ENCODE results near the gene FCGBP. TPM values are rescaled to one million over a fixed set of nuclear protein-coding genes. Genes with fewer than 3 reads are reported as not detected.
"Not testable (repeated sequence)": the region's sequence is repeated elsewhere in the genome, so short reads cannot be mapped to it uniquely, and the experiment has no call there.

Gene FCGBP
- polyA plus RNA-seq, 1 donor (not counting 4 experiments of a cell fraction or from before 2014, with no cell fraction given): 0.10 TPM

DNA sequence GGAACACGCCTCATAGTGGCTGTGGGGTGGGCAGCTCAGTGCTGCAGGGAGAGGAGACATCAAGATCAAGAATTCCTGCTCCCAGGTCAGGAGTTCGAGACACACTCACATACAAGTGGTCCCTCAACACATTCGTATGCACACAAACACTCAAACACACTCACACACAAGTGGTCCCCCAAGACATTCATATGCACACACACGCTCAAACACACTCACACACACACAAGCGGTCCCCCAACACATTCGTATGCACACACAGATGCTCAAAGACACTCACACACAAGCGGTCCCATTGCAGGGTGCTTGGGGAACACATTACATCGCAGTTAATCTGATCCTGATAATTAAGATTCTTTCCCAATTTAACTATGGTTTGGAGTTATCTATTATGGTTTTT lies 28.2 kb downstream of the FCGBP start:
- no peak overlapping the region for H3K9ac ChIP-seq (ENCODE audit: control insufficient read depth, extremely low read depth, insufficient read depth, low read length)
- dilution Hi-C loops (cut with MboI; ENCODE audit: extremely low pct_ligation_motif_present, low sequenced_read_pairs): no loop called here
- no peaks in the 10 kb centered on the region for H3K79me2 ChIP-seq (ENCODE audit: control insufficient read depth, insufficient read depth, low read length)
- no peak overlapping the region for H3K4me2 ChIP-seq (ENCODE audit: control insufficient read depth, extremely low read depth, insufficient read depth, low read depth, low read length)
- no peak for FAIRE-seq
- no peak for DNase-seq (ENCODE audit: low read depth, low spot score)
- TF ChIP-seq EZH2 (IDR thresholded peaks at IDR 0.05; ENCODE audit: low read length): no peak
- TF ChIP-seq CTCF (optimal IDR thresholded peaks at IDR 0.05 in 1 of 3, IDR thresholded peaks at IDR 0.05 in 1 of 3, conservative IDR thresholded peaks at IDR 0.05 in 1 of 3; ENCODE audit: extremely low read depth in 1 of 3, insufficient read depth in 2 of 3, low read length in 3 of 3): no peak
- H3K9me3 ChIP-seq (ENCODE audit: control insufficient read depth, low read depth, low read length): no peaks in the 10 kb centered on the region
- H2AFZ ChIP-seq (ENCODE audit: control insufficient read depth, low read length): no peak overlapping the region
- H3K27me3 ChIP-seq (ENCODE audit: control insufficient read depth, extremely low read depth, insufficient read depth, low read length): no peaks in the 10 kb centered on the region
- H3K4me1 ChIP-seq (ENCODE audit: control insufficient read depth, extremely low read depth, insufficient read depth, low read length): no peaks in the 10 kb centered on the region
- no peak overlapping the region for H3K27ac ChIP-seq (ENCODE audit: control insufficient read depth, insufficient read depth, low read length)
- no peaks in the 10 kb centered on the region for H3K36me3 ChIP-seq (ENCODE audit: control insufficient read depth in 2 of 2, extremely low read depth in 1 of 2, insufficient read depth in 2 of 2, low read length in 2 of 2)
- H3K9me1 ChIP-seq (ENCODE audit: control insufficient read depth, extremely low read depth, insufficient read depth, low read length): no peaks in the 10 kb centered on the region
- no peaks in the 10 kb centered on the region for H4K20me1 ChIP-seq (ENCODE audit: control insufficient read depth, extremely low read depth, insufficient read depth, low read length)
- H3K4me3 ChIP-seq (ENCODE audit: control insufficient read depth in 2 of 3, extremely low read depth in 1 of 3, insufficient read depth in 2 of 3, low read depth in 1 of 3, low read length in 3 of 3): no peak overlapping the region

DNA sequence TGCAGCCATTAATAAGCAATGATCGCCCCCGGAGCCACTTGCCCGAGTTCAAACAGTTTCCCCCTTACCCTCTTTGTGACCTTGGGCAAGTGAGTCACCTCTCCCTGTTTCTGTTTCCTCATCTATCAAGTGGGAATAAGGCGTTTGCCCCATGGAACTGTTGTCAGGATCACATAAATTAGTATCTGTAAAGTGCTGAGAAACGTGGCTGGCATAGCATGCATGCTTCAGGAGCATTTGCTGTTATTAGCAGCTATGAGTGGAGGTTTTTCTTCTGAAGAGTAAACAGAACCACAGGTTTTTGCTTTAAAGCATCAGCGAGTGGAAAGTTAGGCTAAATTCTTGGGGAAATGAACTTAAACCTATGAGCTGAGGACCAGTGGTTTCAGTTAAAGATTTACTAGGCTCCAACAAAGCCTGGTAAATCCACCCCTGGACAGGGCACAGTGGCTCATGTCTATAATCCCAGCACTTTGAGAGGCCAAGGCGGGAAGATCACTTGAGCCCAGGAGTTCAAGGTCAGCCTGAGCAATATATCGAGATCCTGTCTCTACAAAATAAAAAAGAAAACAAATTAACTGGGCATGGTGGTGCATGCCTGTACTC lies 30.8 kb downstream of the FCGBP start:
- H3K4me2 ChIP-seq (ENCODE audit: control insufficient read depth, extremely low read depth, insufficient read depth, low read depth, low read length); H3K36me3 ChIP-seq (ENCODE audit: control insufficient read depth in 2 of 2, extremely low read depth in 1 of 2, insufficient read depth in 2 of 2, low read length in 2 of 2); dilution Hi-C loops (cut with MboI; ENCODE audit: extremely low pct_ligation_motif_present, low sequenced_read_pairs); H3K4me3 ChIP-seq (ENCODE audit: control insufficient read depth in 2 of 3, extremely low read depth in 1 of 3, insufficient read depth in 2 of 3, low read depth in 1 of 3, low read length in 3 of 3); DNase-seq (ENCODE audit: low read depth, low spot score); H3K27me3 ChIP-seq (ENCODE audit: control insufficient read depth, extremely low read depth, insufficient read depth, low read length); FAIRE-seq; H3K4me1 ChIP-seq (ENCODE audit: control insufficient read depth, extremely low read depth, insufficient read depth, low read length); H3K27ac ChIP-seq (ENCODE audit: control insufficient read depth, insufficient read depth, low read length); H4K20me1 ChIP-seq (ENCODE audit: control insufficient read depth, extremely low read depth, insufficient read depth, low read length); H3K79me2 ChIP-seq (ENCODE audit: control insufficient read depth, insufficient read depth, low read length); H3K9me3 ChIP-seq (ENCODE audit: control insufficient read depth, low read depth, low read length); H3K9ac ChIP-seq (ENCODE audit: control insufficient read depth, extremely low read depth, insufficient read depth, low read length); H2AFZ ChIP-seq (ENCODE audit: control insufficient read depth, low read length); H3K9me1 ChIP-seq (ENCODE audit: control insufficient read depth, extremely low read depth, insufficient read depth, low read length): not testable (repeated sequence)

DNA sequence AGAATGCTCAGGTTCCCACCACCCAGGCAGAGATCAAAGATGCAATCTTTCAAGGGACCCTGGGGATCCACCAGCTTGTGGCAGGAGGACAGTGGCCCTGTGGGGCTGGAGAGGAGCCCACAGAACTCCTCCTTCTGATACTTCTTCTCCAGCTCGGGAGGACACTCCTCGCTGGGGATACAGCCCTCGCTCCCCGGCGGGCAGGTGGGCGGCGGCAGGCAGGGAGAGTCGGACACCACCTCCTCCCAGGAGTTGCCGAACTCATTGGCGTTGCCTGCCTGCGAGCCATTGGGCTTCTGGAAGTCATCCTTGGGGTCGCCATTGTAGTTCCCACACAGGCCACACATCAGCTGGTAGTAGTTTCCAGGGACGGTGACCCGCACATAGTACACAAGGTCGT lies 32.1 kb downstream of the FCGBP start:
- dilution Hi-C loops (cut with MboI; ENCODE audit: extremely low pct_ligation_motif_present, low sequenced_read_pairs): not testable (repeated sequence)

DNA sequence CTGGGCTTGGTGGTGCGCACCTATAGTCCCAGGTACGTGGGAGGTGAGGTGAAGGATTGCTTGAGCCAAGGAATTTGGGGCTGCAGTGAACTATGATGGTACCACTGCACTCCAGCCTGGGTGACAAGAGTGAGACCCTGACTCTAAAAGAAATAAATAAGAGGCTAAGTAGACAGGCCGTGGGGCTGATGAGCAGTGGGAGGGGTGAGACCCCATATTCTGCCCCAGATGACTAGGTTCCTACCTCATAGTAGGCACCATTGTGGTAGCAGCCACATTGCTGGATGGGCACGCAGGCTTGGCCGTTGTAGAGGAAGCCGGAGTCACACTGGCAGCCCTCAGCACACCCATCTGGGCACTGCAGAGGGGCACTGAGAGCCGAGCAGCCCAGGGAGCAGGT lies 32.8 kb downstream of the FCGBP start:
- H3K4me1 ChIP-seq (ENCODE audit: control insufficient read depth, extremely low read depth, insufficient read depth, low read length); H3K27me3 ChIP-seq (ENCODE audit: control insufficient read depth, extremely low read depth, insufficient read depth, low read length); H3K9ac ChIP-seq (ENCODE audit: control insufficient read depth, extremely low read depth, insufficient read depth, low read length); FAIRE-seq; DNase-seq (ENCODE audit: low read depth, low spot score); H3K4me2 ChIP-seq (ENCODE audit: control insufficient read depth, extremely low read depth, insufficient read depth, low read depth, low read length); H3K79me2 ChIP-seq (ENCODE audit: control insufficient read depth, insufficient read depth, low read length); H3K9me1 ChIP-seq (ENCODE audit: control insufficient read depth, extremely low read depth, insufficient read depth, low read length); H3K27ac ChIP-seq (ENCODE audit: control insufficient read depth, insufficient read depth, low read length); H2AFZ ChIP-seq (ENCODE audit: control insufficient read depth, low read length); H3K36me3 ChIP-seq (ENCODE audit: control insufficient read depth in 2 of 2, extremely low read depth in 1 of 2, insufficient read depth in 2 of 2, low read length in 2 of 2); H3K4me3 ChIP-seq (ENCODE audit: control insufficient read depth in 2 of 3, extremely low read depth in 1 of 3, insufficient read depth in 2 of 3, low read depth in 1 of 3, low read length in 3 of 3); H3K9me3 ChIP-seq (ENCODE audit: control insufficient read depth, low read depth, low read length); dilution Hi-C loops (cut with MboI; ENCODE audit: extremely low pct_ligation_motif_present, low sequenced_read_pairs); H4K20me1 ChIP-seq (ENCODE audit: control insufficient read depth, extremely low read depth, insufficient read depth, low read length): not testable (repeated sequence)

More for the DNA sequence above, 32.1 kb downstream of the FCGBP start:
- not testable (repeated sequence) for H3K9me3 ChIP-seq (ENCODE audit: control insufficient read depth, low read depth, low read length); H3K27me3 ChIP-seq (ENCODE audit: control insufficient read depth, extremely low read depth, insufficient read depth, low read length); H3K9me1 ChIP-seq (ENCODE audit: control insufficient read depth, extremely low read depth, insufficient read depth, low read length); DNase-seq (ENCODE audit: low read depth, low spot score); H3K36me3 ChIP-seq (ENCODE audit: control insufficient read depth in 2 of 2, extremely low read depth in 1 of 2, insufficient read depth in 2 of 2, low read length in 2 of 2); H3K79me2 ChIP-seq (ENCODE audit: control insufficient read depth, insufficient read depth, low read length); H4K20me1 ChIP-seq (ENCODE audit: control insufficient read depth, extremely low read depth, insufficient read depth, low read length); H3K4me2 ChIP-seq (ENCODE audit: control insufficient read depth, extremely low read depth, insufficient read depth, low read depth, low read length); H3K27ac ChIP-seq (ENCODE audit: control insufficient read depth, insufficient read depth, low read length); H2AFZ ChIP-seq (ENCODE audit: control insufficient read depth, low read length); FAIRE-seq; H3K9ac ChIP-seq (ENCODE audit: control insufficient read depth, extremely low read depth, insufficient read depth, low read length); H3K4me3 ChIP-seq (ENCODE audit: control insufficient read depth in 2 of 3, extremely low read depth in 1 of 3, insufficient read depth in 2 of 3, low read depth in 1 of 3, low read length in 3 of 3); H3K4me1 ChIP-seq (ENCODE audit: control insufficient read depth, extremely low read depth, insufficient read depth, low read length)

Data from keratinocyte (primary cell).